GM12873 (cell line): Measurements from ENCODE around the gene SPON1.

Source experiments
- TF ChIP-seq, protein P1 (sequence below): IDR thresholded peaks from 2 replicates; pipeline ENCODE4 v1.5.1; 2012; ENCODE audit warnings: low read depth, mild to moderate bottlenecking, moderate library complexity, low read length, control low read depth; ENCODE audit not compliant: insufficient read depth; ENCODE audit errors: missing control alignments

Gene SPON1

GRCh38 chr11:14288189-14288935 is 325.8 kb downstream of the SPON1 start:
- TF ChIP-seq, protein P1, sequence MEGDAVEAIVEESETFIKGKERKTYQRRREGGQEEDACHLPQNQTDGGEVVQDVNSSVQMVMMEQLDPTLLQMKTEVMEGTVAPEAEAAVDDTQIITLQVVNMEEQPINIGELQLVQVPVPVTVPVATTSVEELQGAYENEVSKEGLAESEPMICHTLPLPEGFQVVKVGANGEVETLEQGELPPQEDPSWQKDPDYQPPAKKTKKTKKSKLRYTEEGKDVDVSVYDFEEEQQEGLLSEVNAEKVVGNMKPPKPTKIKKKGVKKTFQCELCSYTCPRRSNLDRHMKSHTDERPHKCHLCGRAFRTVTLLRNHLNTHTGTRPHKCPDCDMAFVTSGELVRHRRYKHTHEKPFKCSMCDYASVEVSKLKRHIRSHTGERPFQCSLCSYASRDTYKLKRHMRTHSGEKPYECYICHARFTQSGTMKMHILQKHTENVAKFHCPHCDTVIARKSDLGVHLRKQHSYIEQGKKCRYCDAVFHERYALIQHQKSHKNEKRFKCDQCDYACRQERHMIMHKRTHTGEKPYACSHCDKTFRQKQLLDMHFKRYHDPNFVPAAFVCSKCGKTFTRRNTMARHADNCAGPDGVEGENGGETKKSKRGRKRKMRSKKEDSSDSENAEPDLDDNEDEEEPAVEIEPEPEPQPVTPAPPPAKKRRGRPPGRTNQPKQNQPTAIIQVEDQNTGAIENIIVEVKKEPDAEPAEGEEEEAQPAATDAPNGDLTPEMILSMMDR, result no peak

DNA sequence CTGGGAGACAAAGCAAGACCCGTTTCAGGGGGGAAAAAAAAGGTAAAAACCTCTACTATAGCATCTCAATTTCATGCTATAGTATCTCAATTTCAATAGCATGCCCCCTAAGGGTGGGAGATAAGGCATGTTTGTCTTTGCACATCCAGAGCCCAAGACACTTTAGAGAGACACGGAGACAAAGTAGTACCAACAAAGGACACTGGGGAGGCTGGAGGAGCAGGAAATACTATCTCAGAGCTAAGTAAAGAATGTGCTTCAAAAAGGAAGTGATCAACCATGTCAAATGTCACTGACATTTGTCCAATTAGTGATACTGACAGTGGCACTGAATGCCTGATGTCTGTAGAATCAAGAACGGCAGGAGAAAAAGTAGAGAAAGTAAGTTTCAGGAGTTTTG is 327.9 kb downstream of the SPON1 start:
- TF ChIP-seq, protein P1, result peak; percentile 4

DNA sequence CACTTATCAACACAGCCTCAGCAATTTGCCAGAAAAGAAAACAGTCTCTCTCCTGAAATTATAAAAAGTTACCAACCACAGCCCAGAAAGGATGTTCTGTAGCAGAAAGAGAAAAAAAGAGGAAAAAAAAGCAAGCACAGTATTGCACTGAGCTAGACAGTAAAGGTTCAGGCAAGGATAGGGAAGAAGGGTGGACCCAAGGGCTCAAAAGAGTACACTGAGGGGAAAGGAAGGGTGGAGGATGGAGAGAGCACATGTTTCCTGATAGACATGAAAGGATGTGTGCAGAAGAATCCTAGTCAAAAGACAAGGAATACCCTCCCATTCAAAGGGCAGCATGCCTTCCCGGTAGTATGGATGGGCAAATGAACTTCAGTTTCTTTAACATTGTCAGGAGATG is 337.4 kb downstream of the SPON1 start:
- TF ChIP-seq, protein P1, result no peak

DNA sequence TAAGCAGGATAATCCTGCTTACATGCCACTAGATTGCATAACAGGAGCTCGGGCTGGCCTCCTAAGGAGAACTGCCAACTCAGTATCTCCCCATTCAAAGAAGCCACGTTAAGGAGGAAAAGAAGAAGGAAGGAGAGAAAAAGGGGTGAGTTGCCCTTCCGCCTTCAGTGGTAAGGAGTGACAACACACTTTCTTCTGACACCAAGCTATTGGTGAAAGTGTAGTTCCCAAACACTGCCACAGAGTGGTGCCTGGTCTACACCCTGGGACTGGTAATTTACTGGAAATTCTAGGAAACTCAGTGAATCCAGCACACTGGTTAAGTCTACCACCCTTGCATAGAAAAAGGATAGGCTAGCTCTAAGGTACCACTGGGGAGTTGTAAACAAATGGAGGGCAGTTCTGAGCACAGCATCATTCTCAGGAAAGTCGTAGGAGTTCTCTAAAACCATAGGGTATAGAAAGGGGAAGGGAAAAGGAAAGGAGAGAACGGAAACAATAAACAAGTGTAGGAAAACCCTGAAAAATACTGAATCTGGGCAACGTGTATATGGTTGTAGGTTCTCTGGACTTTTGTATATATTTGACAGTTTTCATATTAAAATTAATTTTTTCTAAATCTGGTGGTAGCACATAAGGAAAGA is 338.3 kb downstream of the SPON1 start:
- TF ChIP-seq, protein P1, result peak; percentile 83

DNA sequence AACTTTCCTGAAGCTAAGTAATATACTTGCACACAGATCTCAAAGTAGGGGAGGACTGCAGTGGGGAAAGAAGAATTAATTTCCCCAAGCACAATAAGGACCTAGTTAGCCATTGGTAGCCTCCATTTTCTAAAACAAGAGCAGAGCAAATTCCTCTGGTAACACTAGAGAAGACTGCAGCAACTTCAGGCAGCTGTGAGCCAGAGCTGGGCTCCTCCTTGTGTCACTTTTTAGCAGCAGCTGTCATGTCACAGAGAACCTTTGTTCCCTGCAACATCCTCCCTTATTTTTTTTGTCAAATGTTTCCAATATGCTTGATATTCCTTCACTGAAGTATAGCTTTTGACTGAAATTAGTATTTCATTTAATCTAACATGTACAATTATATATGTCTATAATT is 342.1 kb downstream of the SPON1 start:
- TF ChIP-seq, protein P1, result no peak

- TF ChIP-seq, protein P1, result no peak
Observed at GRCh38 chr11:14305649-14306048, 343.1 kb downstream of the SPON1 start.

- TF ChIP-seq, protein P1, result peak; percentile 43
Observed at GRCh38 chr11:14306481-14306880, 344.0 kb downstream of the SPON1 start.
